KG1 (cell line): Measurements from ENCODE around the gene SLC66A1.
A peak's percentile ranks its signal among the peaks of the same experiment; 100 is the strongest.
"Not testable (repeated sequence)": the region's sequence is repeated elsewhere in the genome, so short reads cannot be mapped to it uniquely, and the experiment has no call there.

Experiments
- DNase-seq: peaks from one replicate; lab custom pipeline; 2025; lab: John Stamatoyannopoulos, UW

SLC66A1 gene, protein sequence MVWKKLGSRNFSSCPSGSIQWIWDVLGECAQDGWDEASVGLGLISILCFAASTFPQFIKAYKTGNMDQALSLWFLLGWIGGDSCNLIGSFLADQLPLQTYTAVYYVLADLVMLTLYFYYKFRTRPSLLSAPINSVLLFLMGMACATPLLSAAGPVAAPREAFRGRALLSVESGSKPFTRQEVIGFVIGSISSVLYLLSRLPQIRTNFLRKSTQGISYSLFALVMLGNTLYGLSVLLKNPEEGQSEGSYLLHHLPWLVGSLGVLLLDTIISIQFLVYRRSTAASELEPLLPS

DNA sequence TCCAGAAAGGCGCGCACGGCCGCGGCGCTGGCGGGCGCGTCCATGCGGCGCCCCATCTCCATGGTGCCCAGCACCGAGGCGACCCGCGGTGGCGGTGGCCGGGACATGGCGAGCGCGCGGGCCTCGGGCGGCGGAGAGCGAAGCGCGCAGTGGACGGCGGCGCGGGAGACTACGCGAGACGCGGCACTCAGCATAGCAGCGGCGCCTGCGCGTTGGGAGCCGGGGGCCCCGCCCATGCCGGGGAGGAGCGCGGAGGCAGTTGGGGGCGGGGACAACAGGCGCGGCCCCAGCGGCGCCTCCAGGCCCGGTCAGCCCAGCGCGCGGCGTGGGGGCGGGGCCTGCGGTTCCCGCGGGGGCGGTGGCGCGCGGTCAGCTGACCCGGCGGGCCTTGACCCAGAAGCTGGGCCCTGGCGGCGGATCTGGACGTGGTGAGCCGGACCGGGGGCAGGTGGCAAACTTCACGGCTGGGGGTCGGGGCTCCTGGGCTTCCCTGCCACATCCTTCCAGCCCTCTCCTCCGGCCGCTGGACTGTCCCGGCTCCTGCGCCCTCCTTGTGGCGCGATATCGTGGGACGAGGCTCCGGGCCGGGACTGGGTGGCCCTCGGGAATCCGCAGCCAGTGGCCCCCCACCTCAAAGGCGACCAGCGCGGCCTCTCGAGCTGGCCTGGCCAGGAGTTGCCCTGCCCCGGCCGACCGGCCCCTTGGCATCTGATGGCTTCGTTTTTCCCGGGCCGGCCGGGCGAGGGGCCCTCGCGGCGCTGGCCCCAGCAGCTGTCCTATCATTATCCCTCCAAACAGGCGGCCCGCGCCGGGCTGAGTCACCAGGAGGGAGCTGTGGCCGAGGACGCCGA, at the start of gene SLC66A1, which contains the start of gene AKR7A2:
Gene SLC66A1, plus strand, starts transcription at position 396 of the 851 bp plus-strand sequence. CDS start 5,352 bp downstream, outside the sequence.
Gene AKR7A2, minus strand, starts transcription at position 214 of the 851 bp plus-strand sequence. Its CDS starts 20 bp downstream, at position 194.
- DNase-seq = peak; percentile 79

DNA sequence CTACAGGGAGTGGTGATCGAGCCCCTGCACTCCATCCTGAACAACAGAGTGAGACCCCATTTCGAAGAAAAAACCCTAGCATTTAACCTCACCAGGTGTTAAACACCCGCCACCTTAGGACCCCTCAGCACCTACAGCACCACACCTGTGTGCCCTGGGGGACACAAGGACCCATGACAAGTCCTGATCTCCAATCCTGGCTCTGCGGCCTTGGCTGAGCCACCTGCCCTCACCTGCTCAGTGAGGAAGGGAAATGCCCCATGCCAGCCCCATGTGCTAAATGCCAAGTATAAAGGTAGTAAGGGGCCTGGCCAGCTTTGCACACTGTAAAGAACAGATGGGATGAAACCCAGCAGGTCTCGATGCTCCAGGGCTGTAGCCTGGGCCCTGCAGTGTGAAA, 49.4 kb upstream of the SLC66A1 start:
- no peak for DNase-seq

DNA sequence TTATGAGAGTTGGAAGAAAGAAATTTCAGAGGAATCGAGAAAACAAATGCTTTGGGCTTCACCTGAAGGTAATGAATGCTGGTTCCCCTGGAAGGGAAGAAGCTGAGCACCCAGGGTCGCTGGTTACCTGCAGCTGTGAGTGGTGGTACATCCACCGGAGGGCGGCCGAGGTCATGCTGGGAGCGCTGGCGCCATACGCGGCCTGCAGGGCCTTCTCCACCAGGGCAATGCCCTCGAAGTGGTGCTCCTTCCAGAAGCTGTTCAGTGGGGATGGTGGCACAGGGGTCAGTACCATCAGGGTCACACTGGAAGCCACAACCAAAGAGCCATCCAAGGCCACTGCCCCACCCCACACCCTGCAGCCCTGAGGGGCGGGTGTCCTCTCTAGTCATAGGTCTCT, 43.7 kb upstream of the SLC66A1 start:
- DNase-seq = no peak

DNA sequence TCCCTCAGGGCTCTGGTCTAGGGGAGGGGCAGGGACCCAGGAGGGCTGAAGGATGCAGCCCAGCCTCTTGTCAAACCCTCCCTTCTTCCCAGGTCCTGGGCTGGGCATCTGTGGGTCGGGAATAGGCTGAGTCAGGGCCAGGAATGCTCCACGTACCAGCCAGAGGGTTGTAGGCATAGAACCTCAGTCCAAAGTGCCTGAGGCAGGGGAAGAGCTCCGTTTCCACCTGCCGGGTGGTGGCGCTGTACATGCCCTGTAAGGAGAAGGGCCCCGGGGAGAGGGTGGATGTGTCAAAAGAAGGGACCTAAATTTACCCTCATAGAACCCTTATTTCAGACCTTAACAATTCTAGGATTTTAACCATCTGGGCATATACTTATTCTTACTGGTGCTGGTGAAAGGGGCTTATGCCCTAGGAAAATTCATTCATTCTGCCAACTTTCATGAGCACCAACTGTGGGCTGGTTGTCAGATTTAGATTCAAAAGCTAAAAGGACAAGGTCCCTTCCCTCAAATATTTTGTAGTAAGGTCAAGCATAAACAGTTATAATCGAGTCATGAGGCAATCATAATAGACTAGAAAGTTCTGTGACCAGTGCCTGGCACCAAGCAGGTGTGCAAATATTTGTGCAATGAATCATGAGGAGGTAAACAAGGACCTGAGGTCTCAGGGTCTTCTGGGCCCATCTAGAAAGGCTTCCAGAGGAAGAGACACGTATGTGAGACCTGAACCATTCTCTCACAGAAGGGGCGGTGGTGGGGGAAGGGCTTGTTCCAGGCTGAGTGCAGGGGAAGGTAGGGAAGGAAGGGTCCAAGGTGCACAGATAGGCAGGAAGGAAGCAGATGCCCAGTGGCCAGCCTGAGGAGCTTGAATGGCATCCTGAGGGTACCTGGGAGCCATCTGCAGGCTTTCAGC, 42.4 kb upstream of the SLC66A1 start:
- not testable (repeated sequence) for DNase-seq

DNA sequence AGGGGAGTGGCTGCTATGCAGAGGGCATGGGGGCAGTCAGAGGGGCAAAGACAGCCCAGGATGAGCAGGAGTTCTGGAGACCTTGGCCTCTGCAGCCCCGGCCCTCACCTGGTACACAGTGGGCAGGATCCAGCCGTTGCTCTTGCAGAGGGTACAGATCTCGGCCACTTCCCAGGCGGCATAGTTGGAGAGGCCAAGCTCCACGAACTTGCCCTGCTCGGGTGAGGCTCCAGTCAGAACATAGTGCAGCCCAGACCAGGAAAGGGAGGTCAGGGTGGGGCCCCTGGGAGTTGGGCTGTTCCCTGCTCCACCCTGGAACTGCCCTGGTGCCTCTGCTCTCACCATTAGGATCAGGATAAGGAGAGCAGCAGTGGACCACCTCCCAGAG, 41.8 kb upstream of the SLC66A1 start:
- not testable (repeated sequence) for DNase-seq

DNA sequence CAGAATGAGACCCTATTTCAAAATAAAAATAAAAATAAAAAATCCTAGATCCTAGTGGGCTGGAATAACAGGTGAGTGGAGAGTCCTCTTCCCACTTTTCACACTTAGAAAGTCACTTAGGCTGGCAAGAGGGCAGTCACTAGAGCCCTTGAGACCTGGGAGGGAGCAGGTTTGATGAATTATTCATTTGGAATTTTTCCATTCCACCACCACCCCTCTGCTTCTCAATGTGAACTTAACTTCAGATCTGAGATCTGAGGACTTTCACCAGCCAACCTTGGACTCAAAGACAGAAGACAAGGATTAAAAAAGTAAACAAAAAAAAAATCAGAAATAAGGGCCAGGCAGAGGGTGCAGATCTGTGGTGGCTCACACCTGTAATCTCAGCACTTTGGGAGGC, 40.1 kb upstream of the SLC66A1 start:
- no peak for DNase-seq

DNA sequence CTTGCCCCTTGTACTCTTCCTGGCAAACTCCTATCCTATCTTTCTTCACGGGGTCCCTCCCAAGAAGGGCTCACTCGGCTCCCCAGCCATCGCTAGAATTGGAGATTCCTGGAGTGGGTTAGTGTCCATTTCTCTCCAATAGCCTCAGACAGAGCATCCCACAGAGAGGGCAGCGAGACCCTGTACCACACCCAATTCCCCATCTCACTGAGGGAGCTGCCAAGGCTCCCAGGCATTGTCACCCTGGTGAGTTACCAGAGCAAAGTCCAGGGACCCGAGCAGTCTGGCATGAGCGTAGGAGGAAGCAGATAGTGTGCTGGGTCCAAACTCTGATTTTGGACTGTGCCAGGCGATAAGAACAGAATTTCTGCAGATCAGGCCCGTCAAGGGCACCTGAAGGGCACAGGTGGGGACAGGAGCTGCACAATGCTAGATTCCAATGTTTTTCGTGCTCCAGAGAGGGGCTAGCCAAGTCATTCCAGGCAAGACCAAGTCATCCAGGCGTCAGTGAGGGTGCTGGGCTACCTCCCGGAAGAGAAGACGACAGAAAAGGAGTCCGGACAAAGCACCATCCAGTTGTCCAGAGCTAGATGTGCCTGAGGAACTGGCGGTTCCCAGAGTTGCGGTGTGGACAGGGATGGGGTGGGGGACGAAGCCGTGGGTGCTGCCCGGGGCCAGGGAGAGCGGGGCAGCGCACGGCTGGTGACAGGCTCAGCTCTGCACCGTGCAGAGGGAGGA, 38.9 kb upstream of the SLC66A1 start:
- DNase-seq = no peak

DNA sequence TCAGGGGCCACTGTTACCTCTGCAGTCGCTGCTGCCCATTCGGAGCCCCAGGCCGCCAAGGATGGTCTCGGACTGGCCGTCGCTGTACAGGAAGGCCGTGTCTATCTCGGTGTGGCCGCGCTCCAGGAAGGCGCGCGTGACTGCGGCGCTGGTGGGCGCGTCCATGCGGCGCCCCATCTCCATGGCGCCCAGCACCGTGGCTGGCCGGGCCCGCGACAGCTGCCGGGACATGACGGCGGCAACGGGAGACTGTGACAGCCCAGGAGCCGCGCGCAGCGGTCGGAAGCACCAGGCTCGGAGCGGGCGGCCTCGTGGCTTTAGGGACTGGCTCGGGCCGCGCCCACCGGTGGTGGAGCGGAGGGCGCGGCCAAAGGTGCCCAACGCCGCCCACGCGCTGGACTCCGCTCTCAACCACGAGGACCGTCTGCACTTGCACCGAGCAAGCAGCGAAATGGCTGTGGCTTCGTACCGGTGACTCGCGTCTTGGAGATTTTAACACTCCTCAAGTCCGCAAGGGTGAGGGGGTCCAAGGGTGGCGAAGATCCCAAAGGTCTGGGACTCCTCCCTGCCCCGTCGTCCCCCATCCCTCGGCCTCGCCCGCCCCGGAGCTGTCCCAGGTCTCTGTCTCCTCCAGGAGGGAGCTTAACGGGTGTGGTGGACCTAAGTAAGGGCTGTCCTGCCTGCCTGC, 38.1 kb upstream of the SLC66A1 start:
- not testable (repeated sequence) for DNase-seq

DNA sequence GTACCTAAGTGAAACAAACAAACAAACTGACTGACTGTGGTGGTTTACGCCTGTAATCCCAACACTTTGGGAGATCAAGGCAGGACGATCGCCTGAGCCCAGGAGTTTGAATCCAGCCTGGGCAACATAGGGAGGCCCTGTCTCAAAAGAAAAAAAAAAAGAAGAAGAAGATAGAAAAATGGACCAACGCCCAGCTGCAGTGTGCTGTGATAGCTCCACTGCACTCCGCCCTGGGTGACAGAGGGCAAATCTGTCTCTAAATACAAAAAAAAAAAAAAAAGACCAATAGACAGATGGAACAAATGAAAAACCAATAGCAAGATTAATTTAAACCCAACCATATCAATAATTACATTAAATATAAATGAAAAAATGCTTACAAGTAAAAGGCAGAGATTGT, 37.5 kb upstream of the SLC66A1 start:
- no peak for DNase-seq

DNA sequence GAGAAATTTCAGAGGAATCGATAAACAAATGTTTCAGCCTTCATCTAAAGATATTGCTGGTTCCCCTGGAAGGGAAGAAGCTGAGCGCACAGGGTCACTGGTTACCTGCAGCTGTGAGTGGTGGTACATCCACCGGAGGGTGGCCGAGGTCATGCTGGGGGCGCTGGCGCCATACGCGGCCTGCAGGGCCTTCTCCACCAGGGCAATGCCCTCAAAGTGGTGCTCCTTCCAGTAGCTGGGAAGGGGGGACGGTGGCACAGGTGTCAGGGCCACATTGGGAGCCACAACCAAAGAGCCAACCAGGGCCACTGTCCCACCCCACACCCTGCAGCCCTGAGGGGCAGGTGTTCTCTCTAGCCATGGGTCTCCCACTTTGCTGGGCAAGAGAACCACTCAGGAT, 28.2 kb upstream of the SLC66A1 start:
- DNase-seq = no peak

DNA sequence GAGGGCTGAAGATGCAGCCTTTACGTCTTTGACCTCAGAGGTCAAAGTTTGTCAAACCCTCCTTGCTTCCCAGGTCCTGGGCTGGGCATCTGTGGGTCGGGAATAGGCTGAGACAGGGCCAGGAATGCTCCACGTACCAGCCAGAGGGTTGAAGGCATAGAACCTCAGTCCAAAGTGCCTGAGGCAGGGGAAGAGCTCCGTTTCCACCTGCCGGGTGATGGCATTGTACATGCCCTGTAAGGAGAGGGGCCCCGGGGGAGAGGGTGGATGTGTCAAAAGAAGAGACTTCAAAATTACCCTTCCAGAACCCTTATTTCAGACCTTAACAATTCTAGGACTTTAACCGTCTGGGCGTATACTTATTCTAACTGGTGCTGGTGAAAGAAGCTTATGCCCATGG, 27.2 kb upstream of the SLC66A1 start:
- no peak for DNase-seq

DNA sequence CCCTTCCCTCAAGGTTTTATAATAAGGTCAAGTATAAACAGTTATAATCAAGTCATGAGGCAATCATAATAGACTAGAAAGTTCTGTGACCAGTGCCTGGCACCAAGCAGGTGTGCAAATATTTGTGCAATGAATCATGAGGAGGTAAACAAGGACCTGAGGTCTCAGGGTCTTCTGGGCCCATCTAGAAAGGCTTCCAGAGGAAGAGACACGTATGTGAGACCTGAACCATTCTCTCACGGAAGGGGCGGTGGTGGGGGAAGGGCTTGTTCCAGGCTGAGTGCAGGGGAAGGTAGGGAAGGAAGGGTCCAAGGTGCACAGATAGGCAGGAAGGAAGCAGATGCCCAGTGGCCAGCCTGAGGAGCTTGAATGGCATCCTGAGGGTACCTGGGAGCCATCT, 26.8 kb upstream of the SLC66A1 start:
- DNase-seq = not testable (repeated sequence)

DNA sequence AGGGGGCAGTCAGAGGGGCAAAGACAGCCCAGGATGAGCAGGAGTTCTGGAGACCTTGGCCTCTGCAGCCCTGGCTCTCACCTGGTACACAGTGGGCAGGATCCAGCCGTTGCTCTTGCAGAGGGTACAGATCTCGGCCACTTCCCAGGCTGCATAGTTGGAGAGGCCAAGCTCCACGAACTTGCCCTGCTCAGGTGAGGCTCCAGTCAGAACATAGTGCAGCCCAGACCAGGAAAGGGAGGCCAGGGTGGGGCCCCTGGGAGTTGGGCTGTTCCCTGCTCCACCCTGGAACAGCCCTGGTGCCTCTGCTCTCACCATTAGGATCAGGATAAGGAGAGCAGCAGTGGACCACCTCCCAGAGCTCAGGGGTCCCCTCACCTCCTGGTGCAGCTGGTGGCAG, 26.3 kb upstream of the SLC66A1 start:
- DNase-seq = not testable (repeated sequence)

DNA sequence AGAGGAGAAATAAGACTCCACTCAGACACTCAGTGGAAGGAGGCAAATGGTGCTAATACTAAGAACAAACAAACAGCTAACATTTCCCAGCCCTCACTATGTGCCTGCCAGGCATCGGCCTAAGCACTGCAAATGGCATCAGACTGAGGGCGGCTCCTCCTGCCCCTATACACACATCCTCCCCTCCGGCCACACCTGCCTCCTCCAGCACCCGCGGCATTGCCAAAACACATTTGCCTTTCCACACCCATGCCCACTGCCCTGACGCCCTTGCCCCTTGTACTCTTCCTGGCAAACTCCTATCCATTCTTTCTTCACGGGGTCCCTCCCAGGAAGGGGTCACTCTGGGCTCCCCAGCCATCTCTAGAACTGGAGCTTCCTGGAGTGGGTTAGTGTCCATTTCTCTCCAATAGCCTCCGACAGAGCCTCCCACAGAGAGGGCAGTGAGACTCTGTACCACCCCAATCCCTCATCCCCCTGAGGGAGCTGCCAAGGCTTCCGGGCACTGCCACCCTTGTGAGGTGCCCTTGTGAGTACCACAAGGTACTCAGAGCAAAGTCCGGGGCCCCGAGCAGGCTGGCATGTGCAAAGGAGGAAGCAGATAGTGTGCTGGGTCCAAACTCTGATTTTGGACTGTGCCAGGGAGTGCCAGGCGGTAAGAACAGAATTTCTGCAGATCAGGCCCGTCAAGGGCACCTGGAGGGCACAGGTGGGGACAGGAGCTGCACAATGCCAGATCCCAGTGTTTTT, 24.5 kb upstream of the SLC66A1 start:
- DNase-seq = no peak

DNA sequence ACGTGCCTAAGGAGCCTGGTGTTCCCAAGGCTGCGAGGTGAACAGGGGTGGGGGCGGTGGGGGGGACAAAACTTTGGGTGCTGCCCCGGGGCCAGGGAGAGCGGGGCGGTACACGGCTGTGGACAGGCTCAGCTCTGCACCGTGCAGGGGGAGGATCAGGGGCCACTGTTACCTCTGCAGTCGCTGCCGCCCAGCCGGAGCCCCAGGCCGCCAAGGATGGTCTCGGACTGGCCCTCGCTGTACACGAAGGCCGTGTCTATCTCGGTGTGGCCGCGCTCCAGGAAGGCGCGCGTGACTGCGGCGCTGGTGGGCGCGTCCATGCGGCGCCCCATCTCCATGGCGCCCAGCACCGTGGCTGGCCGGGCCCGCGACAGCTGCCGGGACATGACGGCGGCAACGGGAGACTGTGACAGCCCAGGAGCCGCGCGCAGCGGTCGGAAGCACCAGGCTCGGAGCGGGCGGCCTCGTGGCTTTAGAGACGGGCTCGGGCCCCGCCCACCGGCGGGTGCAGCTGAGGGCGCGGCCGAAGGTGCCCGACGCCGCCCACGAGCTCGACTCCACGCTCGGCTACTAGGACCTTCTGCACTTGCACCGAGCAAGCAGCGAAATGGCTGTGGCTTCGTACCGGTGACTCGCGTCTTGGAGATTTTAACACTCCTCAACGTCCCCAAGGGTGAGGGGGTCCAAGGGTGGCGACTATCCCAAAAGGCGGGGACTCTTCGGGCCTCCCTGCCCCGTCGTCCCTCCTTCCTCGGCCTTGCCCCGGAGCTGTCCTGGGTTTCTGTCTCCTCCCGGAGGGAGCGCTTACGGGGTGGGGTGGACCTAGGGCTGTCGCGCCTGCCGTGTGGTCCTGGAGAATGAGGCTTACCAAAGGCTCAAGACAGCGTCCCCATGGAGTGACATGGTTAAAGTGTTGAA, 23.5 kb upstream of the SLC66A1 start, which contains the start of gene AKR7A3:
Gene AKR7A3, minus strand, starts transcription at position 447 of the 918 bp plus-strand sequence. Its CDS starts 61 bp downstream, at position 386.
- DNase-seq = not testable (repeated sequence)

DNA sequence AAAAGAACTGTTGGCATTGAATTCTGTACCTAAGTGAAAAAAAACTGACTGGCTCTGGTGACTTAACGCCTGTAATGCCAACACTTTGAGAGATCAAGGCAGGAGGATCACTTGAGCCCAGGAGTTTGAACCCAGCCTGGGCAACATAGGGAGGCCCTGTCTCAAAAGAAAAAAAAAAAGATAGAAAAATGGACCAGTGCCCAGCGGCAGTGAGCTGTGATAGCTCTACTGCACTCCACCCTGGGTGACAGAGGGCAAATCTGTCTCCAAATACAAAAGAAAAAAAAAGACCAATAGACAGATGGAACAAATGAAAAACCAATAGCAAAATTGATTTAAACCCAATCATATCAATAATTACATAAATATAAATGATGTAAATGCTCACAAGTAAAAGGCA, 22.9 kb upstream of the SLC66A1 start:
- no peak for DNase-seq

DNA sequence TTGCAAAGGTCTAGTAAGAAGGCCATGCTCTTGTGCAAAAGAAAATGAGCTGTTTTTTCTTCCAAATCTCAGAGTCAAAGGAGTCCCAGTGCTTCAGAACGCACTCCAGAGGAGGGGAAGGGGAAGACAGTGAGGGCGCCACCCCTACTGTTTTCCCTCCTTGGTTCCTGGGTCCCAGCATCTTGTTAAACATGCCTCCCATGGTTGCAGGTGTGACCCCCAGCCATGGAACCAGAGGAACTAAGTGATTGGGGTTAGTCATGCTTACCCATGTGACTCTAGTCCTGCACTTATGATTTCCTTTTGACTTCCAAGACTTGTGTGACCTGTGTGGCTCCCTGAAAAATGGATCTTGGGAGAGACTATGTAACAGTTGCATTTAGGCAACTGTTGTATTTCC, 17.5 kb upstream of the SLC66A1 start:
- DNase-seq = no peak

DNA sequence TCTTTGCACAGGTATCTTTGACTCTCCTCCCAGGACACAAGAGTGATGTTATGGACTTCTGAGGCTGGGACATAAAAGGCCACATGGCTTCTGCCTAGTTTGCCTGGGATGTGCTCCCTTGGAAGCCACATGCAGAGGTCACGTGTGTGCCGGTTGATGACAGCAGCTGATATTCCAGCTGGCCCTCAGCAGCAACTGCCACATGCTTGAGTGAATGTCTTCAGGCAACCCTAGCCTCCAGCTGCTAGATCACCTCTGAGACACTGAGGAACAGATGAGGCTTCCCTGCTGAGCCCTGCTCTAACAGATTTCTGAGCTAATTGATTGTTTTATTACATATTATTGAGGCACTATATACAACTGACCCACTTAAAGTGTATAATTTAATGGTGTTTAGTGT, 11.9 kb upstream of the SLC66A1 start:
- no peak for DNase-seq

DNA sequence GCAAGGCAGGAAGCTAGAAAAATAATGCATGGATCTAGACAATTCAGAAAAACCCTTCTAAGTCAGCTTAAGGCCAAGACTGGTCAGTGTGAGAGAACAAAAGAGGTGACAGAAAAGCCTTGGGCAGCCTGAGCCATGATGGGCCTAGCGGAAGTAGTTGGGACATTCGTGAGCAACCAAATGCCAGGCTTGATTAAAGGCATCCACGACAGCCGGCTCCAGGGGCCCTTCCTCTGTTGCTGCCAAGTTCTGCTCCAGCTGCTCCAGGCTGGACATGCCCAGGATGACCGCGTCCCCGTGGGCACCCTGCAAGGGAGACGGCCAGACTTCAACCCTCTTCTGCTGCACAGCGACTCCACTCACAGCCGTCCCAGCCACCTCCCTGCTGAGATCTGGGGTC, 8.0 kb upstream of the SLC66A1 start:
- DNase-seq = not testable (repeated sequence)
